ENCODE measurements around the gene NEDD1.

The NEDD1 gene

GRCh38 chr12:96897421-96897820, 9.6 kb upstream of the NEDD1 start:
- Histone ChIP-seq H3K9me3 (ENCODE audit: control insufficient read depth, low read length) (no peaks in the 10 kb centered on the region), H3K36me3 (ENCODE audit: control insufficient read depth, insufficient read depth, low read length) (no peaks in the 10 kb centered on the region)
- no peak for DNase-seq

DNA sequence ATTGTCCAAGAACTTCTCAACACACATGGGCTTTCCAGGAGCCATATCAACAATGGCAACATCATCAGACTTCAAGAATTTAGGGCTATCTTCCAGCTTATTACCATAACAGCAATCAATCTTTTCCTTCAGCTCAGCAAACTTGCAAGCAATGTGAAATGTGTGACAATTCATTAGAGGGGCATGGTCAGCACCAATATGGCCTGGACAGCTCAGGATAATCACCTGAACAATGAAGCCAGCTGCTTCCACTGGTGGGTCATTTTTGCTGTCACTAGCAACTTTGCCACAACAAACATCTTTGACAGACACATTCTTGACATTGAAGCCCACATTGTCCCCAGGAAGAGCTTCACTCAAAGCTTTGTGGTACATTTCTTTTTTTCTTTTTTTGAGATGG, 5.9 kb upstream of the NEDD1 start:
- no peak for DNase-seq
- no peaks in the 10 kb centered on the region for H3K4me1 ChIP-seq (ENCODE audit: control insufficient read depth, insufficient read depth, low read length, poor library complexity, severe bottlenecking)
- H3K27me3 ChIP-seq (replicated peaks; ENCODE audit: control insufficient read depth, insufficient read depth, low read length, poor library complexity, severe bottlenecking): no peaks in the 10 kb centered on the region
- no peaks in the 10 kb centered on the region for H3K9me3 ChIP-seq (ENCODE audit: control insufficient read depth, low read length)
- H3K4me3 ChIP-seq (ENCODE audit: insufficient read depth, low read depth, low read length, poor library complexity, severe bottlenecking): no peak overlapping the region
- H3K36me3 ChIP-seq (ENCODE audit: control insufficient read depth, insufficient read depth, low read length): no peaks in the 10 kb centered on the region
- no peak overlapping the region for H3K27ac ChIP-seq (ENCODE audit: insufficient read depth, low read length, poor library complexity, severe bottlenecking)

More at GRCh38 chr12:96897421-96897820, 9.6 kb upstream of the NEDD1 start:
- Histone ChIP-seq H3K27ac (ENCODE audit: insufficient read depth, low read length, poor library complexity, severe bottlenecking) (no peak overlapping the region), H3K4me3 (ENCODE audit: insufficient read depth, low read depth, low read length, poor library complexity, severe bottlenecking) (no peak overlapping the region), H3K4me1 (ENCODE audit: control insufficient read depth, insufficient read depth, low read length, poor library complexity, severe bottlenecking) (no peaks in the 10 kb centered on the region), H3K27me3 (replicated peaks; ENCODE audit: control insufficient read depth, insufficient read depth, low read length, poor library complexity, severe bottlenecking) (no peaks in the 10 kb centered on the region)

GRCh38 chr12:96902076-96902475, 5.0 kb upstream of the NEDD1 start:
- Histone ChIP-seq H3K36me3 (ENCODE audit: control insufficient read depth, insufficient read depth, low read length) (no peaks in the 10 kb centered on the region), H3K27me3 (replicated peaks; ENCODE audit: control insufficient read depth, insufficient read depth, low read length, poor library complexity, severe bottlenecking) (no peaks in the 10 kb centered on the region), H3K4me1 (ENCODE audit: control insufficient read depth, insufficient read depth, low read length, poor library complexity, severe bottlenecking) (no peaks in the 10 kb centered on the region), H3K4me3 (ENCODE audit: insufficient read depth, low read depth, low read length, poor library complexity, severe bottlenecking) (no peak overlapping the region), H3K9me3 (ENCODE audit: control insufficient read depth, low read length) (no peaks in the 10 kb centered on the region), H3K27ac (ENCODE audit: insufficient read depth, low read length, poor library complexity, severe bottlenecking) (no peak overlapping the region)
- DNase-seq: no peak

DNA sequence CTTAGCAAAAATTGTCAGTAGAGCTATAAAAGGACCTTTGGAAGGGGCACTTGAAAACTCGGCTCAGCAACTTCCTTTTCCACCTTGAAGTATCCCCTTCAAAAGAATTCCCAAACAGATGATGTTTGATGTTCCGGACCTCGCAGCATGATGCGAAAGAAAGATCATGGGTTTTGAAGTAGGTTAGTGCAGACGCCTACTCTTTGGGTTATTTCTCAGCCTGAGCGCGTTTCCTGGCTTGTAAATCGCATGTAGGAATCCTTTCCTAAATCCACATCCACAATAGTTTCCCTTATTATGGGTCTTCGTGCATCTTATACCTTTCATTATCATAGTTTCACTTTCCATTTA, 584 bp upstream of the NEDD1 start:
- H3K27me3 ChIP-seq (replicated peaks; ENCODE audit: control insufficient read depth, insufficient read depth, low read length, poor library complexity, severe bottlenecking): no peaks in the 10 kb centered on the region
- H3K36me3 ChIP-seq (ENCODE audit: control insufficient read depth, insufficient read depth, low read length): no peaks in the 10 kb centered on the region
- H3K9me3 ChIP-seq (ENCODE audit: control insufficient read depth, low read length): no peaks in the 10 kb centered on the region
- H3K4me3 ChIP-seq (ENCODE audit: insufficient read depth, low read depth, low read length, poor library complexity, severe bottlenecking): peak overlapping the region; percentile 97
- no peaks in the 10 kb centered on the region for H3K4me1 ChIP-seq (ENCODE audit: control insufficient read depth, insufficient read depth, low read length, poor library complexity, severe bottlenecking)
- DNase-seq: no peak
- H3K27ac ChIP-seq (ENCODE audit: insufficient read depth, low read length, poor library complexity, severe bottlenecking): peak overlapping the region; percentile 99

- Histone ChIP-seq H3K4me1 (ENCODE audit: control insufficient read depth, insufficient read depth, low read length, poor library complexity, severe bottlenecking) (no peaks in the 10 kb centered on the region), H3K27ac (ENCODE audit: insufficient read depth, low read length, poor library complexity, severe bottlenecking) (peak overlapping the region; percentile 99), H3K27me3 (replicated peaks; ENCODE audit: control insufficient read depth, insufficient read depth, low read length, poor library complexity, severe bottlenecking) (no peaks in the 10 kb centered on the region), H3K9me3 (ENCODE audit: control insufficient read depth, low read length) (no peaks in the 10 kb centered on the region), H3K4me3 (ENCODE audit: insufficient read depth, low read depth, low read length, poor library complexity, severe bottlenecking) (peak overlapping the region; percentile 97), H3K36me3 (ENCODE audit: control insufficient read depth, insufficient read depth, low read length) (no peaks in the 10 kb centered on the region)
- peak in 1 of 3 donors; percentile 3 for DNase-seq
Measured at GRCh38 chr12:96907671-96908422, 790 bp downstream of the NEDD1 start.

GRCh38 chr12:96908423-96908675, 1.3 kb downstream of the NEDD1 start:
- no peak for DNase-seq
- no peaks in the 10 kb centered on the region for H3K9me3 ChIP-seq (ENCODE audit: control insufficient read depth, low read length)
- H3K27me3 ChIP-seq (replicated peaks; ENCODE audit: control insufficient read depth, insufficient read depth, low read length, poor library complexity, severe bottlenecking): no peaks in the 10 kb centered on the region
- peak overlapping the region; percentile 99 for H3K27ac ChIP-seq (ENCODE audit: insufficient read depth, low read length, poor library complexity, severe bottlenecking)
- no peaks in the 10 kb centered on the region for H3K36me3 ChIP-seq (ENCODE audit: control insufficient read depth, insufficient read depth, low read length)
- peak overlapping the region; percentile 97 for H3K4me3 ChIP-seq (ENCODE audit: insufficient read depth, low read depth, low read length, poor library complexity, severe bottlenecking)
- no peaks in the 10 kb centered on the region for H3K4me1 ChIP-seq (ENCODE audit: control insufficient read depth, insufficient read depth, low read length, poor library complexity, severe bottlenecking)

DNA sequence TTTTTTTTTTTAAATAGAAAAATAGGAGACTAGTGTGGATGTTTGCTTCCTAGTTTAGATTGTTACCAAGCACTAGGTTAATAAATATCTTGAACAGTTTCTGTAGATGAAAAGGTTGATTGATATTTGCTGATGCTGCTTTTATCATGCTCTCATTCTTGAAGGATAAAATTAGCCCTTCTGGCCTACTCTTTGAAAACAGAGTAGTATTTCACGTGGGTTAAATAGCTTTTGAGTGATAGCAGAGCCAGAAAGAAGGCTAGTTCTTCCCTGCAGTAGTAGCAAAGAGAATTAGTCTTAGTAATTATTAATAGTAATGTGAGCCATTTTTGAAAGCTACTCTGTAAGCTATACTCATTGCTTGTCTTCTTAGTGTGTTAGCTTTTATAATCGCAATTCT, 5.2 kb downstream of the NEDD1 start:
- Histone ChIP-seq H3K4me1 (ENCODE audit: control insufficient read depth, insufficient read depth, low read length, poor library complexity, severe bottlenecking) (no peaks in the 10 kb centered on the region), H3K36me3 (ENCODE audit: control insufficient read depth, insufficient read depth, low read length) (no peaks in the 10 kb centered on the region), H3K4me3 (ENCODE audit: insufficient read depth, low read depth, low read length, poor library complexity, severe bottlenecking) (no peak overlapping the region), H3K27me3 (replicated peaks; ENCODE audit: control insufficient read depth, insufficient read depth, low read length, poor library complexity, severe bottlenecking) (no peaks in the 10 kb centered on the region), H3K9me3 (ENCODE audit: control insufficient read depth, low read length) (no peaks in the 10 kb centered on the region), H3K27ac (ENCODE audit: insufficient read depth, low read length, poor library complexity, severe bottlenecking) (no peak overlapping the region)
- no peak for DNase-seq

DNA sequence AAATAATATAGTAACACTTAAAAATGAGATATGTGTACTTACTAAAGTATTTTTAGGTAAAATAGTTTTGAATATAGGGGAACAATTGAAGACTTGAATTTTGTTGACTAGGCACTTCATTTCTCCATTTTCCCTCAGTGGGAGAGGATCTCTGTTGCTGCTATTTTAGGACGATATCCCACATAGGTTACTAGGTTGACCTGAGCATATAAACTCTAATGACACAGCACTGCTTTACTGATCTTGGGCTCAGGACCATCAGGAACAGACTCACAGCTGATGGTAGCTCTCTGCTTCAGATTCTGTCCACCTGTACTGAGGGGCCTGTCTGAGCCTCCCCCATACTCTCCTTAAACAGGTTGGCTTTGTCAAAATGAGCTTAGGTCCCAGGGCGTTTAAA, 5.9 kb downstream of the NEDD1 start:
- no peaks in the 10 kb centered on the region for H3K36me3 ChIP-seq (ENCODE audit: control insufficient read depth, insufficient read depth, low read length)
- H3K4me1 ChIP-seq (ENCODE audit: control insufficient read depth, insufficient read depth, low read length, poor library complexity, severe bottlenecking): no peaks in the 10 kb centered on the region

DNA sequence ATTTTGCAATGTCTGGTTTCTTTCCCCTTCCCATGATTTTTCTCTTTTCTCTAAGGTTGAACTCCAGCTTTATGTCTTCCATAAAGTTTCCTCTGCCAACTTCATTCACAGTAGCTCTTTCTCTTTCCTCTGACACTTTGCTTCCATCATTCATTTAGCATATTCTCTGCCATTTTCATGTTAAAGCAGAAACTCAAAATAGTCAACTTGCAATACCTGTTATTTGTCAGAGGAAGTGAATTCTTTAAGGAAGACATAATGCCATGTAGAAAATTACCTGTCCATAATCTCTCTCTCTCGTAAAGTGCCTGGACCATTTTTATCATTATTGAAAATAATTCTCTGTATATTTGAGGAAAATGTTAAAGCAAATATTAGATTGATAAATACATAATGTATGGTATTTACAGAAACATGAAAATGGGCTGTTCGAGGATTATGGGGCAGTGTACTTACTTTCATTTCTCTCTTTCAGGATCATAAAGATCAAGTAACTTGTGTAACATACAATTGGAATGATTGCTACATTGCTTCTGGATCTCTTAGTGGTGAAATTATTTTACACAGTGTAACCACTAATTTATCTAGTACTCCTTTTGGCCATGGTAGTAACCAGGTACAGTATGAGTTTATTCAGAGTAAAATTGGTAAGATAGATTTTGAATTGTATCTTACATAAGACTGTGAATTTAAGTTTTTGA, 12.6 kb downstream of the NEDD1 start:
- Histone ChIP-seq H3K27ac (ENCODE audit: insufficient read depth, low read length, poor library complexity, severe bottlenecking) (no peak overlapping the region), H3K4me3 (ENCODE audit: insufficient read depth, low read depth, low read length, poor library complexity, severe bottlenecking) (no peak overlapping the region), H3K27me3 (replicated peaks; ENCODE audit: control insufficient read depth, insufficient read depth, low read length, poor library complexity, severe bottlenecking) (no peaks in the 10 kb centered on the region), H3K9me3 (ENCODE audit: control insufficient read depth, low read length) (no peaks in the 10 kb centered on the region), H3K4me1 (ENCODE audit: control insufficient read depth, insufficient read depth, low read length, poor library complexity, severe bottlenecking) (no peaks in the 10 kb centered on the region), H3K36me3 (ENCODE audit: control insufficient read depth, insufficient read depth, low read length) (peaks cover 10% of the 10 kb centered on the region)
- no peak for DNase-seq

More for the DNA sequence above, 5.9 kb downstream of the NEDD1 start:
- no peaks in the 10 kb centered on the region for H3K9me3 ChIP-seq (ENCODE audit: control insufficient read depth, low read length)
- no peak for DNase-seq
- no peaks in the 10 kb centered on the region for H3K27me3 ChIP-seq (replicated peaks; ENCODE audit: control insufficient read depth, insufficient read depth, low read length, poor library complexity, severe bottlenecking)
- H3K27ac ChIP-seq (ENCODE audit: insufficient read depth, low read length, poor library complexity, severe bottlenecking): no peak overlapping the region
- H3K4me3 ChIP-seq (ENCODE audit: insufficient read depth, low read depth, low read length, poor library complexity, severe bottlenecking): no peak overlapping the region

DNA sequence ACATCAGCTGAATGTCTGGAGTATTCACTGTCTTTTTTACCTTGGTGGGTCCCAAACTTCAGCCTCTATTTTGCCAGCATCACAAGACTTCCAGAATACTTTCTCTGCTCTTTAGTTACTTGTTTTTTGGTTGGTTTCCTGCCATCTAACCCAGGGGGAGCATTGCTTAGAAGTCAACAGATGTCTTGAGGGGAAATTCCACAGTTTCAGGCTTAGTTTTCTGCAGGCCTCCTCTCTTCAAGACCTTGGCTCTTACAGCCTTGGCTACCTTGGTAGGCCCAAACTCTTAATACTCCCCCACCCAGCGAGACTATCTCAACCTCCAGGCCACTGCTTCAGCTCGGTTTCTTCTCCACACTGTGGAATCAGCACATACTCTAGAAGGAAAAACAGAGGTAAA, 41.7 kb downstream of the NEDD1 start:
- DNase-seq: no peak
- no peaks in the 10 kb centered on the region for H3K9me3 ChIP-seq (ENCODE audit: control insufficient read depth, low read length)
- no peak overlapping the region for H3K4me3 ChIP-seq (ENCODE audit: insufficient read depth, low read depth, low read length, poor library complexity, severe bottlenecking)
- H3K36me3 ChIP-seq (ENCODE audit: control insufficient read depth, insufficient read depth, low read length): peaks cover 32% of the 10 kb centered on the region
- H3K4me1 ChIP-seq (ENCODE audit: control insufficient read depth, insufficient read depth, low read length, poor library complexity, severe bottlenecking): no peaks in the 10 kb centered on the region
- H3K27me3 ChIP-seq (replicated peaks; ENCODE audit: control insufficient read depth, insufficient read depth, low read length, poor library complexity, severe bottlenecking): no peaks in the 10 kb centered on the region
- H3K27ac ChIP-seq (ENCODE audit: insufficient read depth, low read length, poor library complexity, severe bottlenecking): no peak overlapping the region

Measured in effector memory CD4-positive, alpha-beta T cell (primary cell).